ENCODE data around the gene BCR.

GRCh38 chr22:23239429-23239828, 59.1 kb downstream of the BCR start:
- no peak for TF ChIP-seq CTCF (IDR thresholded peaks at IDR 0.05; ENCODE audit: insufficient read depth, low read length, poor library complexity, severe bottlenecking)
- TF ChIP-seq EZH2phosphoT487 (conservative IDR thresholded peaks at IDR 0.05; ENCODE audit: low read length), result no peak
